Erythroblast (primary cell): Measurements from ENCODE around the gene NID1.

Experiments used
- GATA1 ChIP-seq: IDR thresholded peaks from 2 replicates; pipeline ENCODE4 v1.6.1; 2011; ENCODE audit warnings: low read depth, mild to moderate bottlenecking, control low read depth, low read length, moderate library complexity
- POLR2A ChIP-seq: IDR thresholded peaks from 2 replicates; pipeline ENCODE4 v1.6.1; 2011; ENCODE audit warnings: mild to moderate bottlenecking, low read length

DNA sequence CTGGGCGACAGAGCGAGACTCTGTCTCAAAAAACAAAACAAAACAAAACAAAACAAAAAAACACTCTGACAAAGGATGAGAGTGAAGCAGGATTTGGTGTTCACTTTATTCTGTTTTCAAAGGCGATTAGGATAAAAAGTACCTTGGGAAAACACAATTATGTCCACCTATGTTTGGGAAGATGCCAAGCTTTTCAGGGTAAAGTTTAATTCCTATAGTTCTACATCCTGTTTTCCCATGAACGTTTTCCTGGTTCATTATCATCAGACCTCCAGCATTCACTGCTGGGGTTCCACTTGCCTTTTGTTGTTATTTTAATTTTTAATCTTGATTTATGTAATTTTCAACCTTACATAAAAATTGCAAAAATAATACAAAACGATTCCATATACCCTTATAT is 4.9 kb upstream of the NID1 start:
- no peak for TF ChIP-seq POLR2A
- TF ChIP-seq GATA1 = no peak
